HL-60/S4 treated with retinoic acid at 250 ng/mL for 4 days and 3 days (cell line): ENCODE data around the gene INTS2.
"Not testable (repeated sequence)": the region's sequence is repeated elsewhere in the genome, so short reads cannot be mapped to it uniquely, and the experiment has no call there.

Experiments used
- in situ Hi-C: fragments of 300-500 bp; cut with MboI; formaldehyde crosslinking; loops from 2 replicates; pipeline ENCODE4 v1.7.0; 2022; ENCODE audit warnings: low sequenced_read_pairs

The INTS2 gene

GRCh38 chr17:61826198-61826597, 101.6 kb downstream of the INTS2 start:
- in situ Hi-C loops, result loop anchor here (25.0 kb wide), 2 partner anchors 864 to 1114 kb away; no protein-coding TSS in a partner anchor

GRCh38 chr17:61825448-61826137, 102.2 kb downstream of the INTS2 start:
- in situ Hi-C loops, result loop anchor here (25.0 kb wide), 2 partner anchors 863 to 1113 kb away; no protein-coding TSS in a partner anchor

GRCh38 chr17:61822326-61823285, 105.2 kb downstream of the INTS2 start:
- in situ Hi-C loops, result no loop called here

- in situ Hi-C loops, result no loop called here
These were observed 106.1 kb downstream of the INTS2 start for GRCh38 chr17:61821655-61822054.

- in situ Hi-C loops, result not testable (repeated sequence)
These were observed 108.5 kb downstream of the INTS2 start for GRCh38 chr17:61819265-61819664.

- in situ Hi-C loops, result no loop called here
These were observed 109.6 kb downstream of the INTS2 start for GRCh38 chr17:61818225-61818624.

GRCh38 chr17:61817452-61817851, 110.3 kb downstream of the INTS2 start:
- in situ Hi-C loops, result no loop called here

- in situ Hi-C loops, result no loop called here
These were observed 111.2 kb downstream of the INTS2 start for GRCh38 chr17:61816538-61816937.

- in situ Hi-C loops, result no loop called here
These were observed 111.8 kb downstream of the INTS2 start for GRCh38 chr17:61815863-61816503.
